Neural cell (in vitro differentiated cells): ENCODE results near the gene ST3GAL3. TPM values are rescaled to one million over a fixed set of nuclear protein-coding genes. Genes with fewer than 3 reads are reported as not detected.

ENCODE experiments used
- H2AFZ ChIP-seq: fragments of 200-600, 300-800 bp; sonication (generic), shearing (Covaris generic); 2 replicates; pipeline ENCODE4 v1.6.0; 2014; ENCODE audit warnings: low read depth, mild to moderate bottlenecking, antibody characterized with exemption, low read length, moderate library complexity
- H3F3A ChIP-seq: fragments of 200-600 bp; shearing (Covaris generic); 2 replicates; pipeline ENCODE4 v1.6.1; 2016; ENCODE audit warnings: mild to moderate bottlenecking, moderate library complexity, mixed read lengths, antibody characterized with exemption, low read length; ENCODE audit not compliant: insufficient read depth, poor library complexity, severe bottlenecking
- H3K27ac ChIP-seq: fragments of 200-600, 300-800 bp; sonication (generic), shearing (Covaris generic); 2 replicates; pipeline ENCODE4 v1.5.1; 2014; ENCODE audit warnings: mild to moderate bottlenecking, low read length, moderate library complexity
- H3K27me3 ChIP-seq: fragments of 300-800, 200-600 bp; sonication (generic), shearing (Covaris generic); 2 replicates; pipeline ENCODE4 v1.6.0; 2014; ENCODE audit warnings: mild to moderate bottlenecking, low read depth, low read length, moderate library complexity; ENCODE audit not compliant: insufficient read depth
- H3K36me3 ChIP-seq: fragments of 300-800, 200-600 bp; sonication (generic), shearing (Covaris generic); 2 replicates; pipeline ENCODE4 v1.5.1; 2014; ENCODE audit warnings: mild to moderate bottlenecking, antibody characterized with exemption, low read length, moderate library complexity; ENCODE audit not compliant: insufficient read depth
- H3K4me2 ChIP-seq: fragments of 300-800, 200-600 bp; sonication (generic), shearing (Covaris generic); 2 replicates; pipeline ENCODE4 v1.6.0; 2014; ENCODE audit warnings: mild to moderate bottlenecking, low read length
- H3K4me3 ChIP-seq: fragments of 300-800, 200-600 bp; sonication (generic), shearing (Covaris generic); 2 replicates; pipeline ENCODE4 v1.5.1; 2014; ENCODE audit warnings: mild to moderate bottlenecking, low read length, moderate library complexity
- H3K79me2 ChIP-seq: fragments of 200-600 bp; shearing (Covaris generic); replicated peaks from 2 replicates; pipeline ENCODE4 v1.6.0; 2014; ENCODE audit warnings: mild to moderate bottlenecking, low read length, moderate library complexity; ENCODE audit not compliant: insufficient read depth
- H3K9ac ChIP-seq: fragments of 300-800, 200-600 bp; sonication (generic), shearing (Covaris generic); 2 replicates; pipeline ENCODE4 v1.6.1; 2016; ENCODE audit warnings: mild to moderate bottlenecking, low read length, mixed read lengths
- H3K9me2 ChIP-seq: fragments of 200-600 bp; shearing (Covaris generic); 2 replicates; pipeline ENCODE4 v1.6.1; 2016; ENCODE audit warnings: mild to moderate bottlenecking, low read length, mixed read lengths; ENCODE audit not compliant: insufficient read depth
- H3K9me3 ChIP-seq: fragments of 200-600, 300-800 bp; sonication (generic), shearing (Covaris generic); 2 replicates; pipeline ENCODE4 v1.6.1; 2016; ENCODE audit warnings: mild to moderate bottlenecking, mixed run types, low read length, moderate library complexity, mixed read lengths
- H4K20me1 ChIP-seq: fragments of 200-600 bp; shearing (Covaris generic); 2 replicates; pipeline ENCODE4 v1.6.1; 2016; ENCODE audit warnings: mild to moderate bottlenecking, mixed run types; ENCODE audit not compliant: insufficient read depth
- CTCF ChIP-seq: fragments of 450-650 bp; IDR thresholded peaks from 2 replicates; pipeline ENCODE4 v1.5.1; 2014; ENCODE audit warnings: antibody characterized with exemption, mild to moderate bottlenecking, moderate library complexity; ENCODE audit not compliant: poor library complexity, severe bottlenecking
- EP300 ChIP-seq: fragments of 450-650 bp; conservative IDR thresholded peaks from 2 replicates; pipeline ENCODE4 v1.6.1; 2014; ENCODE audit warnings: antibody characterized with exemption, mild to moderate bottlenecking, moderate library complexity; ENCODE audit not compliant: poor library complexity, severe bottlenecking
- EZH2 ChIP-seq: fragments of 200-600, 300-800 bp; shearing (Covaris generic), sonication (generic); IDR thresholded peaks from 2 replicates; pipeline ENCODE4 v1.6.1; 2014; ENCODE audit warnings: antibody characterized with exemption, low read length, borderline replicate concordance, mild to moderate bottlenecking; ENCODE audit not compliant: insufficient read depth, poor library complexity, severe bottlenecking
- MXI1 ChIP-seq: fragments of 450-650 bp; conservative IDR thresholded peaks from 2 replicates; pipeline ENCODE4 v1.6.1; 2014; ENCODE audit warnings: antibody characterized with exemption, mild to moderate bottlenecking; ENCODE audit not compliant: poor library complexity, severe bottlenecking
- POLR2AphosphoS5 ChIP-seq: IDR thresholded peaks from 2 replicates; pipeline ENCODE4 v1.6.1; 2012
- RAD21 ChIP-seq: fragments of 450-650 bp; conservative IDR thresholded peaks from 2 replicates; pipeline ENCODE4 v1.6.1; 2014; ENCODE audit warnings: antibody characterized with exemption, mild to moderate bottlenecking, moderate library complexity
- REST ChIP-seq: IDR thresholded peaks from 2 replicates; pipeline ENCODE4 v1.6.1; 2012; ENCODE audit warnings: borderline replicate concordance
- SMC3 ChIP-seq: fragments of 450-650 bp; conservative IDR thresholded peaks from 2 replicates; pipeline ENCODE4 v1.6.1; 2014; ENCODE audit warnings: antibody characterized with exemption, mild to moderate bottlenecking, moderate library complexity; ENCODE audit not compliant: poor library complexity
- TAF1 ChIP-seq: IDR thresholded peaks from 2 replicates; pipeline ENCODE4 v1.6.1; 2012; ENCODE audit warnings: low read depth
- polyA plus RNA-seq: library from polyadenylated mRNA; depleted of rRNA; stranded (reverse); fragments of >200 nt; gene quantifications from 2 replicates; pipeline ENCODE4 v1.2.3, GENCODE V29; 2014

ST3GAL3 gene
- polyA plus RNA-seq, 1 donor from 2014 or later: 36.8 TPM

DNA sequence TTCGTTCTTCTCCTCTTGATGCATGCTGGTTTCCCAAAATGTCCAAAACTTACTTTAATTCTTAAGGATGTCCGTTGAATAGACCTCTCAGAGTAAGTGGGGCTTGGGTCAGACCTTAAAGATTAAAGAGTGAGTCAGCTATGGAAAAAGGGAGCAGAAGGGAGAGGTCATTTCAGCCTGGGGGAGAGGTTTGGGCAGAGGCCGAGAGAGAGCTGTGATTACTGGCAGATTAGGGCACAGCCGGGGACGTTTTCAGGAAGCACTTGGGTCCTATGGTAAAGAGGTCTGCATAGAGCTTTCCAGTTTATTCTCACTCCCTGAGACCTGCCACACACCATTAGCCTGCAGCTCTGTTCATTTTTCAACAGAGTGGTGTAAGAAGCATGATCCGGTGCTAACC, 14.0 kb upstream of the ST3GAL3 start (continued):
- no peak for TF ChIP-seq REST
- TF ChIP-seq POLR2AphosphoS5: no peak
- no peak for TF ChIP-seq MXI1

- no peaks in the 10 kb centered on the region for H3K9me3 ChIP-seq
- no peaks in the 10 kb centered on the region for H3F3A ChIP-seq
- no peaks in the 10 kb centered on the region for H3K9me2 ChIP-seq
- H3K27me3 ChIP-seq: no peaks in the 10 kb centered on the region
- H3K27ac ChIP-seq: no peak overlapping the region
- no peak for TF ChIP-seq SMC3
- TF ChIP-seq POLR2AphosphoS5: no peak
- no peak for TF ChIP-seq TAF1
- TF ChIP-seq EP300: no peak
- no peaks in the 10 kb centered on the region for H4K20me1 ChIP-seq
- H3K36me3 ChIP-seq: peaks cover 8% of the 10 kb centered on the region
- H3K4me2 ChIP-seq: no peak overlapping the region
- H3K9ac ChIP-seq: no peak overlapping the region
- no peaks in the 10 kb centered on the region for H3K79me2 ChIP-seq
- no peak overlapping the region for H2AFZ ChIP-seq
- H3K4me3 ChIP-seq: no peak overlapping the region
Measured at GRCh38 chr1:43699281-43699680, 8.1 kb upstream of the ST3GAL3 start.

DNA sequence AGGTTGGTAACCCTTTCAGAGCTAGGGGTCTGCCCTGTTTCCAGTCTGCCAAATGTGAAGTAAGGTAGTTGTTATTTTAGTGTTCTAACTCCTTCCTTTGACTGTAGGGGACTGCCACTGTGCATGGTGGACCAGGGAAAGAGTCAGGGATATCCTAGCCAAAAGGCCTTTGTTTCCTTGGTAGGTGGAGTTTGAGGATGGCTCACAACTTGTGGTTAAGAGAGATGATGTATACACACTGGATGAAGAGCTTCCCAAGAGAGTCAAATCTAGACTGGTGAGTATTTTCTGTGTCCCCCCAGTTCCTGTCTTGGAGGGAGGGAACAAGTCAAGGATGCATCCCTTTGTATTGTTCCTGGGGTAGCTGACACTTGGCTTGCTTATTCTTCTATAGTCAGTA, 3.5 kb upstream of the ST3GAL3 start:
- no peaks in the 10 kb centered on the region for H3K27me3 ChIP-seq
- no peak overlapping the region for H3K9ac ChIP-seq
- H3K27ac ChIP-seq: no peak overlapping the region
- H3K9me2 ChIP-seq: no peaks in the 10 kb centered on the region
- no peak for TF ChIP-seq EP300
- TF ChIP-seq TAF1: no peak
- no peak for TF ChIP-seq RAD21
- TF ChIP-seq POLR2AphosphoS5: no peak
- no peak for TF ChIP-seq MXI1
- no peak for TF ChIP-seq EZH2
- TF ChIP-seq CTCF: no peak
- no peak for TF ChIP-seq REST
- no peak for TF ChIP-seq SMC3
- peaks cover 10% of the 10 kb centered on the region for H3K79me2 ChIP-seq
- no peaks in the 10 kb centered on the region for H4K20me1 ChIP-seq
- H2AFZ ChIP-seq: no peak overlapping the region
- no peaks in the 10 kb centered on the region for H3K36me3 ChIP-seq
- no peaks in the 10 kb centered on the region for H3K9me3 ChIP-seq
- H3K4me2 ChIP-seq: no peak overlapping the region
- H3F3A ChIP-seq: no peaks in the 10 kb centered on the region
- no peak overlapping the region for H3K4me3 ChIP-seq
